Measurements from ENCODE around the gene SMIM11. TPM values are rescaled to one million over a fixed set of nuclear protein-coding genes. Genes with fewer than 3 reads are reported as not detected.
"Not testable (repeated sequence)": the region's sequence is repeated elsewhere in the genome, so short reads cannot be mapped to it uniquely, and the experiment has no call there.

SMIM11 gene, protein sequence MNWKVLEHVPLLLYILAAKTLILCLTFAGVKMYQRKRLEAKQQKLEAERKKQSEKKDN
- total RNA-seq (2021; fragmentation: NEBNext Ultra II Directional; extraction: Animal tissue kit (Norgen Biotek cat#: 25700)) (1.0 and 20.2 TPM in 2 replicates), polyA plus RNA-seq (2011; rRNA removed) (1.6 and 3.2 TPM in 2 replicates), polyA minus RNA-seq (2011; rRNA and poly(A)+ RNA removed) (4.4 TPM in 2 replicates)
- 7.8 TPM for polyA plus RNA-seq (2011; cell fraction: cytosol; rRNA removed)
- polyA plus RNA-seq (2011; cell fraction: nucleus; rRNA removed) = 4.7 TPM
- polyA plus RNA-seq (2012, experiment 1 of 2) = 1.7 to 7.4 TPM (median 3.4 TPM) in 4 replicates
- polyA plus RNA-seq (2012, experiment 2 of 2) = 0.59 TPM
- polyA plus RNA-seq (2013, experiment 1 of 2) = 10.2 TPM
- polyA plus RNA-seq (2013, experiment 2 of 2) = 8.4 TPM
- 1.3 TPM for polyA minus RNA-seq (2011; cell fraction: cytosol; rRNA and poly(A)+ RNA removed)
- 3.6 TPM for polyA minus RNA-seq (2011; cell fraction: nucleus; rRNA and poly(A)+ RNA removed)
- long read RNA-seq, experiment 1, partial matches to known transcripts = 5 of 9 reads
- long read RNA-seq, experiment 1, other reads (novel, unspliced or antisense) = 1 of 9 reads
- long read RNA-seq, experiment 2, transcript SMIM11A-201 (4 exons, 850 nt) = major isoform, 22 of 22 reads
- long read RNA-seq, experiment 2, partial matches to known transcripts = 0 of 22 reads
- long read RNA-seq, experiment 2, other reads (novel, unspliced or antisense) = 0 of 22 reads

- H3K9me3 ChIP-seq (ENCODE audit: insufficient read depth in 2 of 2, low read depth in 1 of 2, low read length in 1 of 2); H2BK12ac ChIP-seq (ENCODE audit: low read depth, low read length); H4K5ac ChIP-seq (ENCODE audit: insufficient read length, low read depth, low read length); H3K79me2 ChIP-seq (ENCODE audit: control insufficient read depth in 1 of 2, insufficient read depth in 2 of 2, low read length in 2 of 2); H3K4me3 ChIP-seq (ENCODE audit: extremely low read depth in 1 of 4, insufficient read depth in 2 of 4, low read depth in 3 of 4, low read length in 4 of 4); H2AK5ac ChIP-seq (ENCODE audit: low read depth, low read length); H2BK5ac ChIP-seq (ENCODE audit: low read depth, low read length); DNase-seq (ENCODE audit: low read depth in 1 of 2, low spot score in 2 of 2); H3K23me2 ChIP-seq (ENCODE audit: low read depth, low read length); H3K27me3 ChIP-seq (replicated peaks in 1 of 4; ENCODE audit: control insufficient read depth in 3 of 4, extremely low read depth in 1 of 4, insufficient read depth in 3 of 4, low read length in 3 of 4); H3K56ac ChIP-seq (replicated peaks; ENCODE audit: insufficient read length, low read depth, low read length); H3K79me1 ChIP-seq (ENCODE audit: low read depth, low read length); H3K14ac ChIP-seq (ENCODE audit: insufficient read length); H3K4me2 ChIP-seq (ENCODE audit: insufficient read depth in 1 of 2, low read depth in 2 of 2, low read length in 2 of 2); H2AFZ ChIP-seq (ENCODE audit: low read length); POLR2A ChIA-PET (ENCODE audit: partially characterized antibody); H4K91ac ChIP-seq (replicated peaks; ENCODE audit: insufficient read length, low read length); H3K9ac ChIP-seq (replicated peaks in 1 of 4; ENCODE audit: extremely low read depth in 1 of 4, low read depth in 3 of 4, low read length in 3 of 4); CTCF ChIA-PET (ENCODE audit: partially characterized antibody); H3K18ac ChIP-seq (ENCODE audit: extremely low read depth, low read length); H3K23ac ChIP-seq (ENCODE audit: insufficient read length); H2BK20ac ChIP-seq (ENCODE audit: low read length); H3K36me3 ChIP-seq (ENCODE audit: control insufficient read depth in 2 of 4, insufficient read depth in 4 of 4, low read length in 3 of 4); H4K20me1 ChIP-seq (replicated peaks in 1 of 2; ENCODE audit: control insufficient read depth in 1 of 2, insufficient read depth in 2 of 2, low read length in 2 of 2); H3K27ac ChIP-seq (ENCODE audit: low read depth, low read length); H2BK120ac ChIP-seq (replicated peaks; ENCODE audit: low read depth, low read length); H3K4me1 ChIP-seq (replicated peaks in 1 of 4; ENCODE audit: control insufficient read depth in 3 of 4, insufficient read depth in 4 of 4, low read length in 3 of 4); H2BK15ac ChIP-seq (ENCODE audit: low read length); FAIRE-seq; H3K4ac ChIP-seq (replicated peaks; ENCODE audit: insufficient read length, low read depth, low read length); H4K8ac ChIP-seq (ENCODE audit: extremely low read depth, insufficient read depth, low read length): not testable (repeated sequence)
- no CpG with 5 or more reads among the region's 49 CpGs for WGBS, 2 experiments (ENCODE audit: extremely low coverage in 1 of 2, insufficient coverage in 1 of 2, insufficient read length in 1 of 2, insufficient replicate concordance in 2 of 2, low coverage in 1 of 2, low lambda C conversion rate in 2 of 2, missing lambda C conversion rate in 1 of 2)
Measured at GRCh38 chr21:34374940-34375618, at the start of gene SMIM11. Gene SMIM11, plus strand, starts transcription at chr21:34375507. Its CDS starts 3,998 bp downstream, at chr21:34379505.

Measured in H1 (cell line).